Measurements from ENCODE around the gene MAOB. TPM values are rescaled to one million over a fixed set of nuclear protein-coding genes. Genes with fewer than 3 reads are reported as not detected.

Gene MAOB
- total RNA-seq, 1 experiment from 2014 or later = 0.34 TPM

GRCh38 chrX:43840265-43840664 is 42.0 kb downstream of the MAOB start:
- Histone ChIP-seq H3K9me3 (no peaks in the 10 kb centered on the region), H3K4me3 (ENCODE audit: low read depth, low read length) (no peak overlapping the region), H3K27me3 (replicated peaks; ENCODE audit: control insufficient read depth, insufficient read depth, low read length) (no peaks in the 10 kb centered on the region), H3K36me3 (ENCODE audit: control insufficient read depth, insufficient read depth, low read length) (no peaks in the 10 kb centered on the region), H3K4me1 (no peaks in the 10 kb centered on the region)
- intact Hi-C loops (cut with micrococcal nuclease; ENCODE audit: unreplicated experiment) = no loop called here
- no peak for DNase-seq
- Mint-ChIP-seq H3K36me3 (ENCODE audit: insufficient read depth, unreplicated experiment) (no peaks in the 10 kb centered on the region), H3K27me3 (ENCODE audit: insufficient read depth, unreplicated experiment) (peaks cover 4% of the 10 kb centered on the region), H3K9me3 (ENCODE audit: unreplicated experiment) (no peaks in the 10 kb centered on the region), H3K4me3 (ENCODE audit: unreplicated experiment) (no peak overlapping the region), H3K4me1 (ENCODE audit: low read depth, unreplicated experiment) (no peaks in the 10 kb centered on the region), H3K27ac (ENCODE audit: unreplicated experiment) (no peak overlapping the region)
- POLR2A ChIA-PET = no interaction called here
- no TSS peak for BruUV-seq (replicated peaks)
- CTCF ChIA-PET = no interaction called here
- no peak for TF ChIP-seq CTCF (IDR thresholded peaks at IDR 0.05; ENCODE audit: insufficient read depth in 1 of 2, low read depth in 1 of 2, low read length in 1 of 2, severe bottlenecking in 1 of 2, unreplicated experiment in 1 of 2)

- no TSS peak for BruUV-seq (replicated peaks)
- H3K36me3 Mint-ChIP-seq (ENCODE audit: insufficient read depth, unreplicated experiment) = no peaks in the 10 kb centered on the region
- ChIA-PET POLR2A (no interaction called here), CTCF (interaction anchor here (1.1 kb wide), 1 partner anchor 86 kb away, joined by 3 read pairs; no protein-coding TSS in a partner anchor)
- H3K27ac Mint-ChIP-seq (ENCODE audit: unreplicated experiment) = no peak overlapping the region
- DNase-seq = peak in 1 of 2 experiments; percentile 5
- Histone ChIP-seq H3K4me3 (ENCODE audit: low read depth, low read length) (no peak overlapping the region), H3K4me1 (no peaks in the 10 kb centered on the region), H3K9me3 (no peaks in the 10 kb centered on the region), H3K27me3 (replicated peaks; ENCODE audit: control insufficient read depth, insufficient read depth, low read length) (no peaks in the 10 kb centered on the region), H3K36me3 (ENCODE audit: control insufficient read depth, insufficient read depth, low read length) (no peaks in the 10 kb centered on the region)
- no peaks in the 10 kb centered on the region for H3K4me1 Mint-ChIP-seq (ENCODE audit: low read depth, unreplicated experiment)
- peak; percentile 42 to 57 for TF ChIP-seq CTCF (IDR thresholded peaks at IDR 0.05; ENCODE audit: insufficient read depth in 1 of 2, low read depth in 1 of 2, low read length in 1 of 2, severe bottlenecking in 1 of 2, unreplicated experiment in 1 of 2)
- intact Hi-C loops (cut with micrococcal nuclease; ENCODE audit: unreplicated experiment) = loop anchor here (1.0 kb wide), 1 partner anchor 103 kb away; no protein-coding TSS in a partner anchor
- peaks cover 10% of the 10 kb centered on the region for H3K27me3 Mint-ChIP-seq (ENCODE audit: insufficient read depth, unreplicated experiment)
- H3K9me3 Mint-ChIP-seq (ENCODE audit: unreplicated experiment) = no peaks in the 10 kb centered on the region
- H3K4me3 Mint-ChIP-seq (ENCODE audit: unreplicated experiment) = no peak overlapping the region
Observed at GRCh38 chrX:43836435-43837184, 45.6 kb downstream of the MAOB start.

- Mint-ChIP-seq H3K27ac (ENCODE audit: unreplicated experiment) (no peak overlapping the region), H3K9me3 (ENCODE audit: unreplicated experiment) (no peaks in the 10 kb centered on the region), H3K4me3 (ENCODE audit: unreplicated experiment) (no peak overlapping the region), H3K27me3 (ENCODE audit: insufficient read depth, unreplicated experiment) (peaks cover 13% of the 10 kb centered on the region), H3K36me3 (ENCODE audit: insufficient read depth, unreplicated experiment) (no peaks in the 10 kb centered on the region), H3K4me1 (ENCODE audit: low read depth, unreplicated experiment) (no peaks in the 10 kb centered on the region)
- BruUV-seq (replicated peaks) = no TSS peak
- Histone ChIP-seq H3K4me3 (ENCODE audit: low read depth, low read length) (no peak overlapping the region), H3K9me3 (no peaks in the 10 kb centered on the region), H3K36me3 (ENCODE audit: control insufficient read depth, insufficient read depth, low read length) (no peaks in the 10 kb centered on the region), H3K4me1 (no peaks in the 10 kb centered on the region), H3K27me3 (replicated peaks; ENCODE audit: control insufficient read depth, insufficient read depth, low read length) (no peaks in the 10 kb centered on the region)
- POLR2A ChIA-PET = no interaction called here
- TF ChIP-seq CTCF (IDR thresholded peaks at IDR 0.05; ENCODE audit: insufficient read depth in 1 of 2, low read depth in 1 of 2, low read length in 1 of 2, severe bottlenecking in 1 of 2, unreplicated experiment in 1 of 2) = no peak
- CTCF ChIA-PET = interaction anchor here (0.5 to 1.3 kb wide), 3 partner anchors 85 to 246 kb away, joined by 3 to 4 read pairs (median 3); no protein-coding TSS in a partner anchor
- intact Hi-C loops (cut with micrococcal nuclease; ENCODE audit: unreplicated experiment) = no loop called here
- no peak for DNase-seq
Observed at GRCh38 chrX:43835559-43835958, 46.7 kb downstream of the MAOB start.
